LoVo (cell line): ENCODE results near the gene NEK1.
"Not testable (repeated sequence)": the region's sequence is repeated elsewhere in the genome, so short reads cannot be mapped to it uniquely, and the experiment has no call there.

Experiments used
- DNase-seq: peaks from one replicate; pipeline ENCODE4 v3.0.0-alpha.2; 2016; ENCODE audit warnings: low spot score

NEK1 gene

DNA sequence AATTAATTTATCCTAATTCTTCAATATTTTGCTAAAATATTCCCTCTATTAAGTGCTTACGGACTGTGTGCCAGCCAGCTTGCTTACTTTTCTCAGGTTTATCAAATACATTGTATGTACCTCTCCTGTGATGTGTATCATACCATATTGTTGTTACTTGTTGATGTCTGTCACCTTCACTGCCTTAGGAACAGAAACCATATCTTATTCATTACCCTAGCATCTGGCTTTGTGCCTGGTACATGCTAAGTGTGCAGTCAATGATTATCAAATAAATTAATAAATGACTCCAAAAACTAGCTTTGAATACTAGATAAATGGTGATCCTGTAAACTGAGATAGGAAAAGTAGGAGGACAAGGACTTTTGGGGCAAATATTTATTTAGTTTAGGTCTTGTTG lies 14.9 kb upstream of the NEK1 start:
- DNase-seq = no peak

DNA sequence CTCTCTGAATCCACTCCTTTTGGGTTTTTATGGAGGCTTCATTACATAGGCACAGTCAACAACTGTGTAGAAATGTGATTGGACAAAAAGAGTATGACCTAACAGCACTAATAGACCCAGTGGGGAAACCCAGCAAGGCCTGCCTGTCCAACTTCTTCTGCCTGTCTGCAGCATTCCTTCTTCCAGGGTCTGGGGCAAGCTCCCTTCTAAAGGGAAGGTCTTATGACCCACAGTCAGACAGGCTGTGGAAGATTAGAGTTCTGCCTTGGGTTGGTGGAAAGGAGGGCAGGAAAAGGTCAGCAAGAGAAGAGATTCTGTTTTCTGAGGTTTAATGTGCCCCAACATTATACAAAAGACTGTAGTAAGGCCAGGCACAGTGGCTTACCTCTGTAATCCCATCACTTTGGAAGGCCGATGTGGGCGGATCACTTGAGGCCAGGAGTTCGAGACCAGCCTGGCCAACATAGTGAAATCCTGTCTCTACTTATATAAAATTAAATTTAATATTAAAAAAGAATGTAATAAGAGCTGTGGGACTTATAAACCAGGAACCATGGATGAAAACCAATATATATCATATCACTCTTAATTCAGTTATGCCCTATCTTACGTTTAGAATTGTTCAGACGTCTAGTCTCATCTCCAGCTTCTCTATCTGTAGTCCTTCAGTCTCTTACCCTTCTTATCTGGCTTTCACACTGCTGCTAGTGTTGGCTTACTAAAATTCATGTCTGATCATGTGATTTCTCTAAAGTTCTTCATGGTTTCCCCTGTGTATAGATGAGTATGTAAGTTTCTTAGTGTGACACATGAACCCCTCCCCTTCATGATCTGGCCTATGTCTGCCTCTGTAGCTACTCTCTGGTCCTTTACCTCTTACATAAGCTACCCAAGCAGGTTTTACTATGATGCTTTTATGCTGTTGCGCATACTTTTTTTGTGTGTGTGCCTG lies 14.2 kb upstream of the NEK1 start:
- no peak for DNase-seq

DNA sequence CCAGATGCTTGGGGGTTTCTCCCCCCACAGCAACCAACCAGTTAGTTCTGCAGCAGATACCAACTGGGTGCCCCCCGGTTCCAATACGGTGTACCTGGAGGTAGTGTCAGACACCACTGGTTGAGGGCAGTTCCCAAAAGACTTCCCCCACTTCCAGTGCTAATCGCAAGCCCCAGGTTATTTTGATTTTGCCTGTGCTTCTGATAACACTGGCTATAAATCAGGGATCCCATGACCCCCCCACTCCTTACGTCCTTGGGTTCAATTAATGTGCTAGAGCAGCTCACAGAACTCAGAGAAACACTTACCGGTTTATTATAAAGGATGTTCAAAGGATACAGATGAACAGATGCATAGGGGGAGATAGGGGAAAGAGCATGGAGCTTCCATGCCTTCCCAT lies 13.5 kb upstream of the NEK1 start:
- no peak for DNase-seq

DNA sequence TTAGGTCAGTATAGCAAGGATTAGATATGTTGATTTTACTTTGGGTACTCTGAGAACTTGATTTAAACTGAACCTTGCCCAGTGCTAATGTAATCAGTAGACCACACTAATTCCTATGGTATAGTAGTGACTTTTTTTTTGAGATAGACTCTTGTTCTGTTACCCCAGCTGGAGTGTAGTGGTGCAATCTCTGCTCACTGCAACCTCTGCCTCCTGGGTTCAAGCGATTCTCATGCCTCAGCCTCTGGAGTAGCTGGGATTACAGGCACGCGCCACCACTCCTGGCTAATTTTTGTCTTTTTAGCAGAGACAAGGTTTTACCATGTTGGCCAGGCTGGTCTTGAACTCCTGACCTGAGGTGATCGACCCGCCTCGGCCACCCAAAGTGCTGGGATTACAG lies 11.6 kb upstream of the NEK1 start:
- not testable (repeated sequence) for DNase-seq

DNA sequence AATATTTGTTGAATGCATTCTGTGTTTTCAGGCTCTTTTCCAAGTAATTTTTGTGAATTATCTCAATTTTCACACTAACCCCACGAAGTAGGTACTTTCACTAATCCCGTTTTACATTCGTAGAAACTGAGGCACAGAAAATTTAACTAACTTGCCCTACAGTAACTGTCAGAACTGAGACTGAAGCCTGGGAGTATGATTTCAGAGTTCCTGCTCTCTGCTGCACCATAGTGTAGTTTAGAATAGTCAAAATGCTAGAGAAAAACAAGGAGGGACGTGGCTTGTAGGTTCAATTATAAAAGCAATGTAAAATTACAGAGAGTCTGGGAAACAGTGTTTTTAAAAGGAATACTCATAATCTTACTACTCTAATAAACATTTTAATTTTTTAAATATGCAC lies 10.2 kb upstream of the NEK1 start:
- DNase-seq = no peak

DNA sequence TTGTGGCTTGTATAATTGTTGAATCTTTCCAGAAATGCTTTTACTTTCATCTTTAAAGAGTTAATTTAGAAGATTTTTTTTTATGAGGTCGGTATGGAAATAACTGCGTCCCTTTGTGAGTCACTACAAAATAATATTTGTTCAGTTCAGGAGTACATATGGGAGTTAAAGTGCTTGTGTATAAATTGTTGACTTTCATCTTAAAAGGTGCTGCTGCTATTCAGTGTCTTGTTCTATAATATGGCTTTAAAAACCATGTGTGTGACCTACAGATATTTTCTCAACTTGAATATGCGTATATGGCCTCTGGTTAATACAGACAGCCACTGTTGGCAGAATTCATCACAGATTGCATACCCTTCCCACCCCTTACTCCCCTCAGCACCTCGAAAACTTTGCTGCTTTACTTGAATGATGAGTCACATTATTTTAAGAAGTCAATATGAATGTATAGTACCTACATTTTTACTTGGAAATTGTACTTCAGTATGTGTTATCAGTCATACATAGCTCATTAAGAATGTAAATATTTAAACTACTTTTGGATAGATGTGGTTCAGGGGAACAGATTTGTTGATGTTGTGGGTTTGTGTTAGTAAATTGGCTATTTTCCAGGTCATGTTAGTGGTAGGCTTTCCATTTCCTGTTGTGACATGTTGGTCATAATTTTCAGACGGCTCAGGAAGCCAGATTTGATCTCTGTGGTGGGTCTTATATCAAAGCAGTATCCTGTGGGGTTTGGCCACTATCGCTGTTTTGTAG lies 9.5 kb upstream of the NEK1 start:
- DNase-seq = peak; percentile 79

DNA sequence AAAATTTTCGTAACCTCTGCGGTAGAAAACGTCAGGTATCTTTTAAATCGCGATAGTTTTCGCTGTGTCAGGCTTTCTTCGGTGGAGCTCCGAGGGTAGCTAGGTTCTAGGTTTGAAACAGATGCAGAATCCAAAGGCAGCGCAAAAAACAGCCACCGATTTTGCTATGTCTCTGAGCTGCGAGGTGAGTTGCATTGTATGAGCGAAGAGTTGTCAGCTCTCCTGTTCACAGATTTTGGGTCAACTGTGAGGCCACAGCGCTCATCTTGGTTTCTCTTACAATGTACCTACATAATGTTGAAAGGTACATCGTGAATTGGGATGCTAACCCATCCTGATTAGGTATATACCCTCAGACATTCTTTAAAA lies 8.5 kb upstream of the NEK1 start:
- DNase-seq = no peak

DNA sequence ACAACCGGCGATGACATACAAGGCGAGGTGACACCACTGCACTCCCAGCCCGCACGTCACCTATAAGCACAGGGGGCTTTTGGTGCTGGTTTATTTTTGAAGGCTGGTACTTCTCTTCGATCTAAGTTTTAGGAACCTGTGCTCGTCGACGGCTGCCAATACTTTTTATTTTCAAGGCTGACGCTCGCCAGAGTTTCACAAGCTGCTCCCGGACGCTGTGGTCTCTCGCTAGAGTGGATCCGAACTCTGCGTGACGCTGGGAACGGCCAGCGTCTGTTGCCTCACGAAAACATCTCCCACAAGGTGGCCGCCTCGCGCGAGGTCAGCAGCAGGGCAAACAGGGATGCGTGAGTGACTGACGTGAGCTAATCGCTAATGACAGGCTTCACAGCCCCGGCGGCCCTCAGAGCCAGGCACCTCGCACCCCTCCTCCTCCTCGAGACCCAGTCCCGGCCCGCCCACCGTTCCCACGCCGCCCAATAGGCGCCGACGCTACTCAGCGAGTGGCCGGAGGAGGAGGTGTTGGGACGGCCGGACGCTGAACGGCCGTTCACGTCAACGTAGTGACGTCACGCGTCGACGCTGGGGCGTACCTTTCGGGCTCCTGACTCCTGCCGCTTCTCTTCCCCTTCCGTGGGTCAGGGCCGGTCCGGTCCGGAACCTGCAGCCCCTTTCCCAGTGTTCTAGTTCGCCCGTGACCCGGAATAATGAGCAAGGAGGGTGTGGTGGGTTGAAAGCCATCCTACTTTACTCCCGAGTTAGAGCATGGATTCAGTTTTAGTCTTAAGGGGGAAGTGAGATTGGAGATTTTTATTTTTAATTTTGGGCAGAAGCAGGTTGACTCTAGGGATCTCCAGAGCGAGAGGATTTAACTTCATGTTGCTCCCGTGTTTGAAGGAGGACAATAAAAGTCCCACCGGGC lies 7.8 kb upstream of the NEK1 start, which contains the start of gene CLCN3:
CLCN3 (plus strand) TSS at position 621 of the 922 bp plus-strand sequence. CDS start 15,351 bp downstream, outside the sequence.
- peak; percentile 95 for DNase-seq

DNA sequence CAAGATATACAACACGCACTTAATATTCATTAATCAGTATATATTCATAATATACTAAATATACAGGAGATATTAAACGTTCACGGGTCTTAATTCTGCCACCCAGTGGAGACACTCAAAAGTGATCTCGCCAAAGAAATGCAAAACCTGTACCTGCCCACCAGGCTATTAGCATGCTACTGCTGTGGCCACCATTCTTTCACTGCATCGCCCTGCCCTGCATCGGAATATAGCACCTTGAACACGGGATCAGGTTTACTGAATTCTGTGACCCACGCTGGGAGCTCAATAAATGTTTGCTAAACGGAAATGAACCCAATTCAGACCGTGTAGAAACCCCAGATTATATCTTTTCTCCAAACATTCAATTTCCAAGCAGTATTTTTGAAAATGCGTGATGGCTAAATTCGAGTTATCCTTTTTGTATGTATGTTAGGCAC lies 7.2 kb upstream of the NEK1 start:
- peak; percentile 76 for DNase-seq

DNA sequence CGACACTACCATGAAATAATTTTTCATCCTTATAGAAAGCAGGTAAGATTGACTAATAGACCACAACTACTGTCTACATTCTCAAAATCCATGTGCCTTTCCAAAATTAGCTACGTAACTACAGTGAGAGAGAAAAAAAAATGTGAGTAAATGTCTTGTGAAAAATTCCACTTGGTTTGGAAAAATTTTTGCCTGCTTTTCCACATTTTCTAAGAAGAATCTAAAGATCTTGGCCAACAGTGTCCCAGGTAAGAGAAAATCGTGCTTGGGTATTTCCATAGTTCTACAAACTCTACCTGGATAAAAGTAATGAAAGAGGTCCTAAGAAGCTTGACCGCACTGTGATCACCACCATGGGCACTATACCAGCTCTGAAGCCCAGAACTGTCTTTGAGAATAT lies 6.6 kb upstream of the NEK1 start:
- no peak for DNase-seq

DNA sequence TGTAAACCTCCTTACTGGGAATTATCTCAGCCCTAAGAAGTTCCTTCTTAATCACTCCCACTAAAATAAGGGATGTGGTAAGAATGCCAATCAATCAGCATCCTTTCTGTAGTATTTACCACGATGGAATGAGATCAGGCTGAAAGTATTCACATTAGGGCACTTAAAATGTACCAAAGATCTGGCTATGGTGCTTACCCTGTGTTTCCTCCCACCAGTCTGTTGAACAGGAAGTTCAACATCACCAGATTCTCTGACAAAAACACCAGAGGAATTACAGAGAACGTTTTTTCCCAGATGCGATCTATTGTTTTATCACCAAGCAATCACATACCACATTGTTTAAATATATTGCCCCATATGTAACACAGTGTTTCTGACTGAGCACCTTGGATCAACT lies 5.9 kb upstream of the NEK1 start:
- no peak for DNase-seq

DNA sequence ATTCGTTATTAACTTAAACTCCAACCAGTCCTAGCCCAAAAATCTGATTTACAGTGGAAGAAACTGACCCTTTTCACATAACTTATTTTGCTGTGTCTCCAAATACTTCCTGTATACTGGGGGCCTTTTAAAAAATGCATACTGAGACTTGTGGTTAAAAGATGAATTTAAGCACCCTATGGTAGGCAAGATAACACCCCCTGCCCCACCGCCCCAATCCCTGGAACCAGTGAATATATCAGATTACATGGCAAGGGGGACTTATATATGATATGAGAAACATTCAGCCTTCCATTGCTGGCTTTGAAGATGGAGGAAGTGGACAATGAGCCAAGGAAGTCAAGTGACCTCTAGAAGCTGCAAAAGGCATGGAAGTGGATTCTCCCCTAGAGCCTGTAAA lies 4.9 kb upstream of the NEK1 start:
- DNase-seq = no peak

DNA sequence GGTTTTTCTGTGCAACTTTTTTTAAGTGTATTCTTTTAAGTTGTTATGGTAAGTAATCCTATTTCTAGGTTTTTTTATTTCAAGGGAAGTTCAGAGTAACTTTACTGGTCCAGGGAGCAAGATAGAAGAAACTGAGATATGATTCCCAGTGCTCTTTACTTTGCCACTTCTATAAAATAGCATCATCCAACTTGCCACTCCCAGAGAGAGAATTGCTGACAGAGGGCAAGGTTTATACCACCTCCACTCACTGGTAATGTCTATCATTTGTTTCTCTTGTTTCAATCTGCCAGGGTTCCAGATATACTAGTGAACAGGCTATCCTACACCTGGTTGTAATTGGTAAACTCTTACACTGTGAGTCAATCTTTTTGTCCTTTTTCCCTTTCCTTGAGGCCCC lies 4.5 kb upstream of the NEK1 start:
- no peak for DNase-seq

DNA sequence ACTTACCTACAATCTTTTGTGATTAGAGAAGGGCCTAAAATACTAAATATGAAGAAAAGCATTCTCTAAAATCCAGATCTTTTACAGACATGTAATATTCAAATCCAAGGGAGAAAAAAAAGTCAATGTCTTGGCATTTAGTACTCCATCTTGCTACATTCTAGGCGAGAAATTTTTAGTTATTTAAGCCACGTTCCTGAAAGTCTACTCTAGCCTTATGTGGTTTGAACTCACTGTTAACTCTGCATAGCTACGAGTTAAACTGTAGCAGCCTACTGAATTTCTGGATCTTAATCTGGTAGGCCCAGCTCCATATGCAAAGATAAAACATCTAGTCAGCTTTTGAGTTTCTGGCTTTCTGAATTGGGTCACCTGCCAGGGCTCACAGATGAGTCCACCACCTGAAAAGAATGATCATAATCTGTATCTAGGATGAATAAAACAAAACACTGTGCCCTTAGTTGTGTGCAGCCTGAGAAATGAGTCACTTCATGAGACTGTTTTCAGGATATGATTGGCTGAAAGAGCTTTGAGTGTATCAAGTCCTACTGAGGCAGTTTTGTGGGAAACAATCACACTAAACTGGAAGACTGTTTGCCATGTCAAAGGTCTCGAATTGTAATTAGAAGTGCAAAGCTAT lies 3.2 kb upstream of the NEK1 start:
- no peak for DNase-seq

DNA sequence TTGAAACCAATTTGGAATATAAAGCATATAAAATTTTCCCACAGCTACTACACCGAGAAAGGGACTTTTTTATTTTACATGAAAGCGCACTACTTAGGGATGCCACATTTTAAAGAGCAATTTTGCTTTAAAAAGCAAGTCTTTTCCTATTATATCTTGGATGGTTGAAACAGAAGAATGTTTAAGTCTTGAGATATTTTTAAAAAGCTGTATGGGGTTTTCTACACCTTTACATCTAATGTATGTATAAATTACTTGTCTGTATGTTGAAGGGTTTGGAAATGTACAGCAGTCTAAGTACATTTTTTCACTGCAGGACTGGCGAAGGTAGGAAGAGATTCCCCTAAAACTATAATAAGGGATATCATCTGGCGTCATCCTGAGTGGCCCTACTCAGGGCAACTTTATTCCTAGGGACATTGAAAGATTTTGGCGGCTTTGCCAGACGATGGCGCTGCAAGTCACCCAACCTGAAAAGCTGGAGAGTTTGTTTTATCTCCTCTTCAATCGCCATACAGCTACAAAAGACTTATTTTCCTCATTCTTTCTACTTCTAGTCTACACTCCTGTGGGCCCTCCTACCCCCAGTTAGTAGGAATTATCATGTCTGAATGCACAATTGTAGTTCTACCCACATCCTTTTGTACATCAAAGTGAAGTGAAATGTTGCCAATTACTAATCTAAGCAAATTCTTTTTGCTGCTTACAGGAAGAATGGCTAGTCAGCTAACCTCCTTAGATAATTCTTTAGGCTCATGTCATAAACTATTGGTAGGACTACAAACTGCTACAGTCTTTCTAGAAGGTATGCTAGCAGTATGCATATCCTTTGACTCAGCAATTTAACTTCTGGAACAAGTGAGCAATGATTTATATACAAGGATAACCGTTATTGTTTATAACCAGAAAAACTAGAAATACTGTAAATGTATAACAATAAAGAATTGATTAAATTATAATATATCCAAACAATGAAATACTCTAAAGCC lies 782 bp upstream of the NEK1 start:
- peak; percentile 74 for DNase-seq

DNA sequence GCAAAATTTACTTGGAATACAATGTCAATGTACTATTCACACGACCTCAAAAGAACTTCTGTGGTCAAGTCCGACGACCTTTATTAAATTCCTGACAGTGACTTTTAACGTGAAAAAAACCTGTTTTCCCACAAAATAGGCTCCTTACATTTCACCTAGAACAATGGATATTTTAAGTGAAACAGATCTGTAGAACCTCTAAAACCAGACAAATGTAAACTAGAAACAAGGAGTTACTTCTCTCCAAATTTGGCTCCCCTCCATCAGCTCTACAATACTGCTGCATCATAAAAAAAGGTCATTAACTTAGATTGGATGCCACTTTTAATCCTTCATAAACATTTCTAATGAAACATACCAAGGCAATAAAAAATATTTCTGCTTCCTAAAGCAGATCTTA lies 1.2 kb downstream of the NEK1 start:
- DNase-seq = no peak

DNA sequence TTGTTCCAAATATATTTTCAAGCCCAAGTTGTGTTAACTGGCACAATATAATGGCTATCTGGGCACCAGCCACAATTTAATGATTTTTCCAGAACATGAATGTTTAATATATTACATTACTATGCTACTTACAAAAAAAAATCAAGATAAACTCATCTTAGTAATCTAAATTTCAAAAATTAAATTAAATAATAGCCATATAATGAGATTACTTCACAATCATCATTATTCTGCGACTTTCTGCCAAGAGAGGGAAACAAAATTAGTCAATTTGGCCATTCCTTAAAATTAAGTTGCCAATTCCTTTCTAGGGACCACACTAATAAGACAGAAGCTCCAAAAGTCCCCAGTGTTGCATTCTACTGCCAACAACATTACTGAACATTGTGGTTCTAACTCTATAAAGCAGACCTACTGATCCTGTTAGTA lies 7.5 kb downstream of the NEK1 start:
- no peak for DNase-seq

DNA sequence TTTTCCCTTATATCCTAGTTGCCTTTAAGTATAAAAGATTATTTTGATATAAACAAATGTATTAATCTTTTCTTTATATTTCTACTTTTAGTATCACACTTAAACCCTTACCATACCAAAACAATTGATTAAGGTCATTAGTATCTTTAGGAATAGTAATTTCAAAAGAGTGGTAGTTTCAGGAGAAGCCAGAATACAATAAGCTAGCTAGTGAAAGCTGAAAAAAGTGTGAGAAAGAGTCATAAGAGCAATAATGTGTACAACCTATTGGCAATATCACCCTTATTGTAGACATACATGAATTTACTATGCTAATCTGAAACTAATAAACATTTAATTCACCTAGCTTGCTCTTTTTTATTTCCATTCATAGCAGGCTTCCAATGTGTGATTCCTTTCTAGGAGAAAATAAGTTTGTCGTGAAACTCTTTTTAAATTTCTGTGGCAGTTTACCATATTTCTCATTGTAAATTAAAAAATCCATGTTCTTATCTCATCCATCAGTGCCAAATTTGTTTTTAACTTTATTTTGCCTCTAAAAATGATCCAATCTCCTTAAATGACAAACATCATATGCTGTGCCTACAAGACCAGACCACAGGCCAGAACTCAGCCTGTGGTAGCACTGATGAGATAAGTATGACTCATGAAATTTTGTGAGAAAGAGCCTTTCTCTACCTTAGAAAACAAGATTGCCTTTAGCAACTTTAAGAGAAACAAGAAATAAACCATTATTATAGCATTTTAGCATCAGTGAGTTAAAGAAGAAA lies 8.1 kb downstream of the NEK1 start:
- no peak for DNase-seq

DNA sequence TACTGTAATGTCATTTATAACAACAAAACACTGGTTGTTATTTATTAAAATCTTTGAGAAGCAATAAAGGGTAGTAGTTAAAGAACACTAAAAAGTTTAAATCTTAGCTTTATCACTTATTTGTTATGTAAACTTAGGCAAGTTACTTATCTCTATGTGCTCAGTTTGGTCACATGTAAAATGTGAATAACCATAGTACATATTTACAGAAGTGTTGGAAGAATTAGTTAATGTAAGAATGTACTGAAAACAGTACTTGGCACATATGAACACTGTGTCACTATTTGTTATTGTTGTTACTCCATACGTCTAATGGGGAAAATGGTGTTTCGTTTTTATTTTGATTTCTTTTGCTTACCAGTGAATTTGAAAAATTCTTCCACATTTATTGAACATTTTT lies 9.1 kb downstream of the NEK1 start:
- DNase-seq = no peak
